H1 (cell line): Measurements from ENCODE around the gene PTPRT. TPM values are rescaled to one million over a fixed set of nuclear protein-coding genes. Genes with fewer than 3 reads are reported as not detected.

Experiments
- CTCF ChIA-PET: fragments of 300-600 bp; sonication (Branson Sonifier 250); formaldehyde crosslinking; loops from one replicate; lab custom pipeline; 2021; ENCODE audit not compliant: partially characterized antibody; lab: Charles Lee
- POLR2A ChIA-PET: fragments of 300-600 bp; sonication (Branson Sonifier 250); formaldehyde crosslinking; loops from one replicate; lab custom pipeline; 2021; ENCODE audit warnings: inconsistent platforms; ENCODE audit not compliant: partially characterized antibody; lab: Charles Lee
- DNase-seq, 2 experiments: peaks; one replicate each; pipeline versions ENCODE4 v3.0.0 to v3.0.0-alpha.2; 2010 to 2022; ENCODE audit warnings: low spot score in 2 of 2, low read depth in 1 of 2, mixed read lengths in 1 of 2
- FAIRE-seq: peaks from 2 replicates; lab custom pipeline; 2011; peaks lifted over from hg19 to GRCh38; lab: Jason Lieb, UNC
- H2AFZ ChIP-seq: 2 replicates; pipeline ENCODE4 v1.8.1; 2012; ENCODE audit warnings: low read length, inconsistent platforms
- H2AK5ac ChIP-seq: 2 replicates; pipeline ENCODE4 v1.6.1; 2013; ENCODE audit warnings: low read depth, low read length
- H2BK120ac ChIP-seq: replicated peaks from 2 replicates; pipeline ENCODE3; 2013; ENCODE audit warnings: low read depth, low read length, inconsistent platforms
- H2BK12ac ChIP-seq: 2 replicates; pipeline ENCODE4 v1.6.1; 2013; ENCODE audit warnings: low read depth, low read length
- H2BK15ac ChIP-seq: 2 replicates; pipeline ENCODE4 v1.6.1; 2013; ENCODE audit warnings: low read length
- H2BK20ac ChIP-seq: 2 replicates; pipeline ENCODE4 v1.6.1; 2013; ENCODE audit warnings: low read length
- H2BK5ac ChIP-seq: 2 replicates; pipeline ENCODE4 v1.6.1; 2013; ENCODE audit warnings: low read depth, low read length
- H3K14ac ChIP-seq: 2 replicates; pipeline ENCODE4 v1.6.1; 2013; ENCODE audit warnings: inconsistent platforms; ENCODE audit not compliant: insufficient read length
- H3K18ac ChIP-seq: 2 replicates; pipeline ENCODE4 v1.6.1; 2013; ENCODE audit warnings: low read length; ENCODE audit errors: extremely low read depth
- H3K23ac ChIP-seq: 2 replicates; pipeline ENCODE4 v1.6.1; 2013; ENCODE audit warnings: inconsistent platforms; ENCODE audit not compliant: insufficient read length
- H3K23me2 ChIP-seq: 2 replicates; pipeline ENCODE4 v1.6.1; 2013; ENCODE audit warnings: low read depth, low read length
- H3K27ac ChIP-seq: 2 replicates; pipeline ENCODE4 v1.6.1; 2011; ENCODE audit warnings: low read depth, low read length, inconsistent platforms
- H3K27me3 ChIP-seq, 4 experiments: replicated peaks in 1 of 4; 1 replicate in 1 of 4; 2 replicates in 3 of 4; pipeline versions ENCODE4 v1.6.1 to v1.8.1; 2011 to 2013; ENCODE audit warnings: low read length in 3 of 4, mild to moderate bottlenecking in 3 of 4, inconsistent platforms in 2 of 4, mixed read lengths in 2 of 4, moderate library complexity in 1 of 4; ENCODE audit not compliant: control insufficient read depth in 3 of 4, insufficient read depth in 3 of 4; ENCODE audit errors: extremely low read depth in 1 of 4
- H3K36me3 ChIP-seq, 4 experiments: 2 replicates each; pipeline versions ENCODE4 v1.6.1 to v1.8.1; 2011 to 2013; ENCODE audit warnings: mild to moderate bottlenecking in 4 of 4, low read length in 3 of 4, moderate library complexity in 2 of 4, control low read depth in 1 of 4, inconsistent platforms in 1 of 4; ENCODE audit not compliant: insufficient read depth in 4 of 4, control insufficient read depth in 2 of 4
- H3K4ac ChIP-seq: replicated peaks from 2 replicates; pipeline ENCODE3; 2013; ENCODE audit warnings: low read length, low read depth, mixed read lengths, inconsistent platforms; ENCODE audit not compliant: insufficient read length
- H3K4me1 ChIP-seq, 4 experiments: replicated peaks in 1 of 4; 1 replicate in 1 of 4; 2 replicates in 3 of 4; pipeline versions ENCODE4 v1.6.1 to v1.8.1; 2011 to 2013; ENCODE audit warnings: low read length in 3 of 4, inconsistent platforms in 2 of 4, mixed read lengths in 1 of 4; ENCODE audit not compliant: insufficient read depth in 4 of 4, control insufficient read depth in 3 of 4
- H3K4me2 ChIP-seq, 2 experiments: 2 replicates each; pipeline versions ENCODE4 v1.6.1 to v1.8.1; 2011 to 2013; ENCODE audit warnings: low read depth in 2 of 2, low read length in 2 of 2, control low read depth in 1 of 2, inconsistent platforms in 1 of 2, mild to moderate bottlenecking in 1 of 2; ENCODE audit not compliant: insufficient read depth in 1 of 2
- H3K4me3 ChIP-seq, 4 experiments: fragments of 200-600, 300-600 bp in 1 of 4; sonication (generic), shearing (Covaris generic), sonication (Bioruptor Twin) in 1 of 4; 2 replicates each; pipeline versions ENCODE4 v1.5.1 to v1.8.1; 2011 to 2016; ENCODE audit warnings: low read length in 4 of 4, low read depth in 3 of 4, control low read depth in 2 of 4, inconsistent platforms in 2 of 4, mild to moderate bottlenecking in 2 of 4, mixed read lengths in 1 of 4, moderate library complexity in 1 of 4; ENCODE audit not compliant: insufficient read depth in 2 of 4; ENCODE audit errors: extremely low read depth in 1 of 4
- H3K56ac ChIP-seq: replicated peaks from 2 replicates; pipeline ENCODE3; 2013; ENCODE audit warnings: low read depth, mild to moderate bottlenecking, mixed read lengths, low read length, inconsistent platforms; ENCODE audit not compliant: insufficient read length
- H3K79me1 ChIP-seq: 2 replicates; pipeline ENCODE4 v1.6.1; 2013; ENCODE audit warnings: low read depth, low read length, control low read depth
- H3K79me2 ChIP-seq, 2 experiments: 2 replicates each; pipeline versions ENCODE4 v1.6.1 to v1.8.1; 2012 to 2013; ENCODE audit warnings: low read length in 2 of 2, mild to moderate bottlenecking in 2 of 2, inconsistent platforms in 1 of 2; ENCODE audit not compliant: insufficient read depth in 2 of 2, control insufficient read depth in 1 of 2
- H3K9ac ChIP-seq, 4 experiments: replicated peaks in 1 of 4; 1 replicate in 1 of 4; 2 replicates in 3 of 4; pipeline versions ENCODE4 v1.6.1 to v1.8.1; 2011 to 2013; ENCODE audit warnings: low read depth in 3 of 4, low read length in 3 of 4, control low read depth in 2 of 4, mild to moderate bottlenecking in 2 of 4, moderate library complexity in 2 of 4, inconsistent platforms in 1 of 4; ENCODE audit errors: extremely low read depth in 1 of 4
- H3K9me3 ChIP-seq, 2 experiments: 2 replicates each; pipeline versions ENCODE4 v1.6.1 to v1.8.1; 2012 to 2013; ENCODE audit warnings: mild to moderate bottlenecking in 2 of 2, moderate library complexity in 2 of 2, control low read depth in 1 of 2, inconsistent platforms in 1 of 2, low read depth in 1 of 2, low read length in 1 of 2, mixed read lengths in 1 of 2; ENCODE audit not compliant: insufficient read depth in 2 of 2
- H4K20me1 ChIP-seq, 2 experiments: replicated peaks in 1 of 2; 2 replicates each; pipeline versions ENCODE3 to v1.8.1; 2011 to 2013; ENCODE audit warnings: inconsistent platforms in 2 of 2, low read length in 2 of 2, mild to moderate bottlenecking in 1 of 2; ENCODE audit not compliant: insufficient read depth in 2 of 2, control insufficient read depth in 1 of 2
- H4K5ac ChIP-seq: 2 replicates; pipeline ENCODE4 v1.6.1; 2013; ENCODE audit warnings: low read length, low read depth, mixed read lengths, inconsistent platforms; ENCODE audit not compliant: insufficient read length
- H4K8ac ChIP-seq: 2 replicates; pipeline ENCODE4 v1.8.0; 2013; ENCODE audit warnings: mild to moderate bottlenecking, moderate library complexity, low read length, inconsistent platforms; ENCODE audit not compliant: insufficient read depth; ENCODE audit errors: extremely low read depth
- H4K91ac ChIP-seq: replicated peaks from 2 replicates; pipeline ENCODE3; 2013; ENCODE audit warnings: low read length, mixed read lengths, inconsistent platforms; ENCODE audit not compliant: insufficient read length
- BCL11A ChIP-seq, 2 experiments: IDR thresholded peaks; one replicate each; pipeline ENCODE4 v1.6.1; 2011; ENCODE audit warnings: low read depth in 2 of 2, low read length in 2 of 2, mild to moderate bottlenecking in 2 of 2
- CBX8 ChIP-seq: fragments of 300-800, 300-1000 bp; sonication (generic); IDR thresholded peaks from 2 replicates; pipeline ENCODE4 v1.7.1; 2016; ENCODE audit warnings: low read depth, low read length, borderline replicate concordance
- CREB1 ChIP-seq: IDR thresholded peaks from 2 replicates; pipeline ENCODE4 v1.6.1; 2012; ENCODE audit warnings: inconsistent platforms
- EGR1 ChIP-seq: IDR thresholded peaks from 2 replicates; pipeline ENCODE4 v1.6.1; 2011; ENCODE audit warnings: low read depth, low read length, borderline replicate concordance
- FOSL1 ChIP-seq: IDR thresholded peaks from 2 replicates; pipeline ENCODE4 v1.6.1; 2011; ENCODE audit warnings: mild to moderate bottlenecking, low read depth, low read length, moderate library complexity; ENCODE audit not compliant: insufficient read depth
- KDM4A ChIP-seq: IDR thresholded peaks from one replicate; pipeline ENCODE4 v1.7.1; 2012; ENCODE audit warnings: low read depth, mild to moderate bottlenecking, moderate library complexity, low read length, inconsistent platforms; ENCODE audit not compliant: severe bottlenecking
- SAP30 ChIP-seq: fragments of 300-600 bp; sonication (generic); IDR thresholded peaks from 2 replicates; pipeline ENCODE4 v1.7.1; 2012; ENCODE audit warnings: low read length, moderate library complexity, mild to moderate bottlenecking, inconsistent platforms; ENCODE audit not compliant: insufficient read depth, insufficient replicate concordance
- SRF ChIP-seq: IDR thresholded peaks from 2 replicates; pipeline ENCODE4 v1.6.1; 2011; ENCODE audit warnings: mild to moderate bottlenecking, low read depth, low read length, moderate library complexity
- TAF1 ChIP-seq: IDR thresholded peaks from 2 replicates; pipeline ENCODE4 v1.6.1; 2011; ENCODE audit warnings: mild to moderate bottlenecking, low read depth, low read length
- TEAD4 ChIP-seq: IDR thresholded peaks from 2 replicates; pipeline ENCODE4 v1.6.1; 2012; ENCODE audit warnings: low read depth, low read length, inconsistent platforms, mixed read lengths
- YY1 ChIP-seq: IDR thresholded peaks from 2 replicates; pipeline ENCODE4 v1.6.1; 2011; ENCODE audit warnings: low read depth, mild to moderate bottlenecking, low read length
- WGBS, 2 experiments: shearing (Covaris generic) in 1 of 2; methylation state at CpG; one replicate each; pipeline versions ENCODE4 v1.1.6 to v1.1.7; 2013 to 2015; ENCODE audit warnings: low lambda C conversion rate in 2 of 2, mixed read lengths in 2 of 2, inconsistent platforms in 1 of 2, low coverage in 1 of 2, missing lambda C conversion rate in 1 of 2; ENCODE audit not compliant: insufficient replicate concordance in 2 of 2, insufficient coverage in 1 of 2, insufficient read length in 1 of 2; ENCODE audit errors: extremely low coverage in 1 of 2, missing lambda C conversion rate in 1 of 2; 5-methylcytosine and 5-hydroxymethylcytosine counted together
- polyA plus RNA-seq, 7 experiments: library from polyadenylated mRNA; depleted of rRNA in 3 of 7; stranded (reverse) in 5 of 7; unstranded in 2 of 7; fragments of >200 nt in 5 of 7; fragments of 200-250 nt in 2 of 7; gene quantifications; 1 replicate in 5 of 7; 2 replicates in 1 of 7; 4 replicates in 1 of 7; pipeline versions ENCODE4 v1.2.1 to v1.2.3, GENCODE V29; 2011 to 2013; ENCODE audit warnings: missing spikeins in 2 of 7, mixed read lengths in 2 of 7
- total RNA-seq: library from RNA; stranded (reverse); fragmentation: NEBNext Ultra II Directional; extraction: Animal tissue kit (Norgen Biotek cat#: 25700); gene quantifications from 2 replicates; pipeline ENCODE4 v1.2.1, GENCODE V29; 2021
- TF ChIP-seq, protein P1 (sequence below): IDR thresholded peaks from 2 replicates; pipeline ENCODE4 v1.6.1; 2012; ENCODE audit warnings: low read length, inconsistent platforms

PTPRT gene
- total and polyA plus RNA-seq, 2 of the 8 experiments (the other 6 are each of a cell fraction or from before 2014, with no cell fraction given) = 0.33 to 1.8 TPM

- Histone ChIP-seq H2AK5ac (no peak overlapping the region), H3K4ac (no peak overlapping the region), H2BK20ac (no peak overlapping the region), H3K27ac (no peak overlapping the region)
- TF ChIP-seq BCL11A (IDR thresholded peaks at IDR 0.05; ENCODE audit: low read depth in 2 of 2, low read length in 2 of 2) = no peak
- TF ChIP-seq TEAD4 = no peak
- TF ChIP-seq KDM4A = no peak
- no peak for TF ChIP-seq CREB1
- TF ChIP-seq YY1 = no peak
- no peak for TF ChIP-seq TAF1
- no peak for TF ChIP-seq FOSL1
- no peak for TF ChIP-seq CBX8
- TF ChIP-seq, protein P1, sequence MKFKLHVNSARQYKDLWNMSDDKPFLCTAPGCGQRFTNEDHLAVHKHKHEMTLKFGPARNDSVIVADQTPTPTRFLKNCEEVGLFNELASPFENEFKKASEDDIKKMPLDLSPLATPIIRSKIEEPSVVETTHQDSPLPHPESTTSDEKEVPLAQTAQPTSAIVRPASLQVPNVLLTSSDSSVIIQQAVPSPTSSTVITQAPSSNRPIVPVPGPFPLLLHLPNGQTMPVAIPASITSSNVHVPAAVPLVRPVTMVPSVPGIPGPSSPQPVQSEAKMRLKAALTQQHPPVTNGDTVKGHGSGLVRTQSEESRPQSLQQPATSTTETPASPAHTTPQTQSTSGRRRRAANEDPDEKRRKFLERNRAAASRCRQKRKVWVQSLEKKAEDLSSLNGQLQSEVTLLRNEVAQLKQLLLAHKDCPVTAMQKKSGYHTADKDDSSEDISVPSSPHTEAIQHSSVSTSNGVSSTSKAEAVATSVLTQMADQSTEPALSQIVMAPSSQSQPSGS = no peak
- no peak for TF ChIP-seq SAP30
- no peak for TF ChIP-seq SRF
- TF ChIP-seq EGR1 = no peak
- TF ChIP-seq, all 59 proteins: peak for 0
- Histone ChIP-seq H3K9me3 (peaks cover 30 to 36% of the 10 kb centered on the region in 2 experiments), H2BK120ac (no peak overlapping the region), H4K8ac (no peak overlapping the region), H3K23me2 (no peaks in the 10 kb centered on the region; the same call in 1 of the 2 replicates), H4K20me1 (no peaks in the 10 kb centered on the region), H3K4me2 (no peak overlapping the region), H2BK15ac (no peak overlapping the region), H3K9ac (no peak overlapping the region), H3K79me2 (no peaks in the 10 kb centered on the region), H4K5ac (no peak overlapping the region), H3K36me3 (no peaks in the 10 kb centered on the region; a peak in 1 of 8 replicates), H3K23ac (no peak overlapping the region), H3K56ac (no peak overlapping the region), H3K4me3 (no peak overlapping the region), H2AFZ (no peak overlapping the region), H2BK5ac (no peak overlapping the region), H3K18ac (no peak overlapping the region), H2BK12ac (no peak overlapping the region), H3K14ac (no peak overlapping the region), H4K91ac (no peak overlapping the region), H3K4me1 (no peaks in the 10 kb centered on the region), H3K27me3 (no peaks in the 10 kb centered on the region), H3K79me1 (no peaks in the 10 kb centered on the region)
- CTCF ChIA-PET = no interaction called here
- FAIRE-seq (no peak), DNase-seq (no peak)
- POLR2A ChIA-PET = no interaction called here
- 100% methylated on average over 1 of the region's 1 CpG; no CpG with 5 or more reads in 1 of the 2 experiments for WGBS, 2 experiments
Measured at GRCh38 chr20:42706759-42707158, 482.9 kb downstream of the PTPRT start.
